Myocyte (in vitro differentiated cells): ENCODE results near the gene MAP4K3. TPM values are rescaled to one million over a fixed set of nuclear protein-coding genes. Genes with fewer than 3 reads are reported as not detected.

ENCODE experiments used
- DNase-seq: peaks from one replicate; pipeline ENCODE4 v3.0.0-alpha.2; 2012; ENCODE audit warnings: low read depth
- total RNA-seq: library from RNA; depleted of rRNA; stranded (reverse); fragments of >200 nt; gene quantifications from 2 replicates; pipeline ENCODE4 v1.2.3, GENCODE V29; 2014

The MAP4K3 gene
- total RNA-seq, 1 donor from 2014 or later = 37.5 TPM

- no peak for DNase-seq
These were observed 8.8 kb upstream of the MAP4K3 start for GRCh38 chr2:39445934-39446333.

- no peak for DNase-seq
These were observed 5.9 kb upstream of the MAP4K3 start for GRCh38 chr2:39443009-39443408.

- peak; percentile 60 for DNase-seq
These were observed 624 bp upstream of the MAP4K3 start for GRCh38 chr2:39437522-39438296.

- DNase-seq = peak; percentile 76
These were observed 1.1 kb downstream of the MAP4K3 start for GRCh38 chr2:39435741-39436591.

GRCh38 chr2:39435234-39435633 is 1.9 kb downstream of the MAP4K3 start:
- DNase-seq = no peak

- no peak for DNase-seq
These were observed 2.7 kb downstream of the MAP4K3 start for GRCh38 chr2:39434233-39434897.

GRCh38 chr2:39433586-39434195 is 3.4 kb downstream of the MAP4K3 start:
- DNase-seq = no peak

GRCh38 chr2:39432701-39433100 is 4.4 kb downstream of the MAP4K3 start:
- DNase-seq = no peak

GRCh38 chr2:39431592-39432316 is 5.3 kb downstream of the MAP4K3 start:
- no peak for DNase-seq

GRCh38 chr2:39429746-39430145 is 7.3 kb downstream of the MAP4K3 start:
- DNase-seq = no peak

- DNase-seq = peak; percentile 33
These were observed 12.1 kb downstream of the MAP4K3 start for GRCh38 chr2:39424951-39425350.

- DNase-seq = no peak
These were observed 14.4 kb downstream of the MAP4K3 start for GRCh38 chr2:39422700-39423099.

GRCh38 chr2:39421354-39421753 is 15.7 kb downstream of the MAP4K3 start:
- DNase-seq = no peak

GRCh38 chr2:39419282-39420223 is 17.5 kb downstream of the MAP4K3 start:
- no peak for DNase-seq

GRCh38 chr2:39418491-39418890 is 18.6 kb downstream of the MAP4K3 start:
- no peak for DNase-seq

GRCh38 chr2:39416140-39416539 is 20.9 kb downstream of the MAP4K3 start:
- DNase-seq = no peak

GRCh38 chr2:39413063-39413737 is 23.9 kb downstream of the MAP4K3 start:
- no peak for DNase-seq

- DNase-seq = peak; percentile 36
These were observed 25.7 kb downstream of the MAP4K3 start for GRCh38 chr2:39411181-39411944.
